ENCODE data around the gene AGGF1. TPM values are rescaled to one million over a fixed set of nuclear protein-coding genes. Genes with fewer than 3 reads are reported as not detected.
A peak's percentile ranks its signal among the peaks of the same experiment; 100 is the strongest.
"Not testable (repeated sequence)": the region's sequence is repeated elsewhere in the genome, so short reads cannot be mapped to it uniquely, and the experiment has no call there.

The AGGF1 gene
- total RNA-seq, 1 experiment from 2014 or later, result 16.0 TPM

DNA sequence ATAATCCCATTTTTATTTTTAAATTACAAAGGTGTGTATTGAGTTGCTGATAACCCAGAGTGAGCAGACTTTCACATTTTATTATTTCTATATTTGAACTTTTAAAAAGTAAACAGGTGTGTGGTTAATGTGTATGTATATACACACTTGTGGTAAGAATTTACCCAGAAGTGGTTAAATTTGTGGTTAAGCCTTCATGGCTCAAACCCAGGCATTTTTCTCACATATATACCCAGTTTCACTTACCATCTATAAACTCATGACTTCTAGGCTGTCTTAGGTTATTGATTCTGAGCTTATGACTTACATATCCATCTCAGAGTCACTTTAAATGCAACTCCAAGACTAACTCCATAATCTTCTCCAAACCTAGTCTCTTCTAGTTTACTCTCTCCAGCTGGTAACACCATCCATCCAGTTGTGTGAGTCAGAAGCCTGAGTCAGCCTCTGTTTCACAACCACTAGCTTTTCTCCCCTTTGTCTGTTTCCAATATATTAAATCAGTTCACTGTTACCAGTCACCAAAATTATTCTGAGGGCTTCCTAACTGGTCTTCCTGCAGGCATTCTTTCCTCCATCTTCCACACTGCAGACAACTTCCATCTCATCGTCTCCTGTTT is 36.7 kb downstream of the AGGF1 start:
- Histone ChIP-seq H3K36me3 (peaks cover 34% of the 10 kb centered on the region), H3K9me3 (no peaks in the 10 kb centered on the region; the same call in 1 of the 2 replicates), H3K27me3 (no peaks in the 10 kb centered on the region), H3K4me3 (no peak overlapping the region)
- peak; percentile 58 for DNase-seq

DNA sequence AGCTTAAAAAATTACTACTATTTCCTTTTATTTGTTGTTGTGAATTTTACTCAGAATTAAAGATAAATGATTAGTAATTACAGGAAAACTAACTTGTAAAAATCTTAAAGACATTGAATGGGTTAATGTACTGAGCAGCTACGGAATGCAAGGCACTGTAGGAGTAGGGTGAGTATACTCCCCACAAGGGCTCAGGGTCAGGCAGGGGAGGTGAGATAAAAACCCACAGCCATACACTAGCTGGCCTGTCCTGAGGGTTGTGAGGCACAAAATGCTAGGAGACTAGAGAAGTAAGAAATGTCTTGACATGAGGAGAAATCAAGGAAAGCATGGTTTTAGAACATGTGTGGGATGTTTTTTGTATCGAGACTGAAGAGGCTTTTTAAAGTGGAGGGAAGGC is 43.5 kb downstream of the AGGF1 start:
- no peak for DNase-seq
- Histone ChIP-seq H3K9me3 (no peaks in the 10 kb centered on the region; the same call in 1 of the 2 replicates), H3K36me3 (peaks cover 6% of the 10 kb centered on the region), H3K27me3 (no peaks in the 10 kb centered on the region), H3K4me3 (no peak overlapping the region)

DNA sequence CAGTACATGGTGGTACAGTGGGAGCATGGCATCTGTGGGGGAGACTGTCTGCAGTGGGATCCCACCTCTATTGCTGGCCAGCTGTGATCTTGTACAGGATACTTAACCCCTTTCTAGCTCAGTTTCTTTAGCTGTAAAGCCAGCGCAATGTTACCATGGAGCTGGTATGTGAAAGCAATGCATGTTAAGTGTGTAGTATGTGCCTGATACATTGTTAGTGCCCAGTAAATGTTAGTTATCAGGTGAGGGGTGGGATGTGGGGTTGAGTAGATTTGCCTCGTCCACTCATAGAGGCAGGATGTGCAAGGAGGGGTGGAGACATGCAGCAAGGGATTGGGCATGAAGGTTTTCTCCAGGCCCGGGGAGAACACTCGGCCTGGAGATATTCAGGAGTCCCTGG is 44.5 kb downstream of the AGGF1 start:
- no peak overlapping the region for H3K4me3 ChIP-seq
- no peaks in the 10 kb centered on the region for H3K27me3 ChIP-seq
- no peaks in the 10 kb centered on the region for H3K9me3 ChIP-seq
- no peak for DNase-seq
- peaks cover 3% of the 10 kb centered on the region; the same call in 1 of the 2 replicates for H3K36me3 ChIP-seq

DNA sequence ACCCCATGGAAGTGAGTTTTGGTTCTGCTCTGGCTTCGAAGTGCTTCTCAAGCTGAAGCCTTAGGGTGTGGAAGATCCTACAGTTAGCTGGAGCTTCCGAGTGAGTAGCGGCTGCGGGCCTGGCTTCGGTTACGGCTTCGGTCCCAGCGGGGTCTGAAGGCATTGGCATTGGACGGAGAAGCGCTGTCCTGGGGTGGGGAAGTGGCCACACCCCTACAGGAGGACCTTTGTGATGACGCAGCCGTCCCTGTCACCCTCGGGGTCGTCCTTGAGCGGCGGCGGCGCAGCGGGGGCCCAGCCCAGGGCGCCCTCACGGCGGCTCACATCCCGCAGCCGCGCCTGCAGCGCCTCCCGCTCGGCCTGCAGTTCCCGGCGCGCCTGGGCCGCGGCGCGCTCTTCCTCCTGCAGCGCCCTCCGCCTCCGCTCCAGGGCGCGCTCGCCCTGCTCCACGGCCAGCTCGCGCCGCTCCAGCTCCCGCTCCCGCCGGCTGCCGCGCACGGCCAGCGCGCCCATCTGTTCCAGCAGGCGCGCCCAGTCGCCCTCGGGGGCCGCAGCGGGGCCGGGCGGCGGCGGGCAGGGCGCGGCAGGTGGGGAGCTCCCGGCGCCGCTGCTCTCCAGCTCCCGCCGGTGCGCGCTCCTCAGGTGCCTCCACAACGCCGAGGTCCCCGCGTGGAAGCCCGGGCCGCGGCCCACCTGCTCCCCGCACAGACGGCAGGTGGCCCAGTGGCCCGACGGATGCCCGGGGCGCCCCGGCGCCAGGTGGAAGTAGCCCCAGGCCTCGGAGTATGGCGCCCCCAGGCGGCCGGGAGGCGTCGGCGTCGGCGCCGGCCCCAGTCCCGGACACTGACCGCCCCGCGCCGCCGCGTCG is 47.0 kb downstream of the AGGF1 start:
- no peaks in the 10 kb centered on the region for H3K9me3 ChIP-seq
- H3K4me3 ChIP-seq, result no peak overlapping the region
- H3K36me3 ChIP-seq, result no peaks in the 10 kb centered on the region; the same call in 1 of the 2 replicates
- no peaks in the 10 kb centered on the region for H3K27me3 ChIP-seq
- peak; percentile 39 for DNase-seq

DNA sequence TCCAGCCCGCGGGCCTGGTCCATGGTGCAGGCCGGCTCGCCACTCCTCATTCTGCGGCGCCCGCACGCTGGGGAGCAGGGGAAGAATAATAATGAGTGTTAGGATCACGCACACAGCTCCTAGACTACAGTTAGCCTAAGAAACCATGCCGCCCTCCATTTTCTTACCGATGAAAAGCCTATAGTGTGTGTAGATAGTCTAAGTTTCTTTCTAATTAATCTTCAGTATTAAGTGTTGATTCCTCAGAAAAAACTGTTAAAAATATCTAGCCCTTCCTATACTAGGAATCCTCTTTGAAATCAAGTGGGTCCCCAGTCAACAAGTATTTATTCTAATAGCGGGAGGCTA is 47.6 kb downstream of the AGGF1 start:
- no peak for DNase-seq
- no peaks in the 10 kb centered on the region for H3K27me3 ChIP-seq
- H3K36me3 ChIP-seq, result no peaks in the 10 kb centered on the region; the same call in 1 of the 2 replicates
- H3K9me3 ChIP-seq, result no peaks in the 10 kb centered on the region
- no peak overlapping the region for H3K4me3 ChIP-seq

DNA sequence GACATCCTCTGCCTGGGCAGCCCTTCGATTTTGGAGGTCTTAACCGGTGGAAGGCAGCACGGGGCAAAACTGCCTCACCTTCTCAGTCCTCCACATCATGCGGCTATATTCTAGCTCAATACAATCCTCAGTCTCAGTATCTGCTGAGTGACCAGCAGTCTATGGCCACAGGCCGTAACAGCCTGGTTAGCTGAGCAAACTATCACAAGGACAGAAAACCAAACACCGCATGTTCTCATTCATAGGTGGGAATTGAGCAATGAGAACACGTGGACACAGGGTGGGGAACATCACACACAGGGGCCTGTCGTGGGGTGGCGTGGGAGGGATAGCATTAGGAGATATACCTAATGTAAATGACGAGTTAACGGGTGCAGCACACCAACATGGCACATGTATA is 50.3 kb downstream of the AGGF1 start:
- not testable (repeated sequence) for H3K27me3 ChIP-seq, H3K4me3 ChIP-seq, DNase-seq, H3K9me3 ChIP-seq, H3K36me3 ChIP-seq

DNA sequence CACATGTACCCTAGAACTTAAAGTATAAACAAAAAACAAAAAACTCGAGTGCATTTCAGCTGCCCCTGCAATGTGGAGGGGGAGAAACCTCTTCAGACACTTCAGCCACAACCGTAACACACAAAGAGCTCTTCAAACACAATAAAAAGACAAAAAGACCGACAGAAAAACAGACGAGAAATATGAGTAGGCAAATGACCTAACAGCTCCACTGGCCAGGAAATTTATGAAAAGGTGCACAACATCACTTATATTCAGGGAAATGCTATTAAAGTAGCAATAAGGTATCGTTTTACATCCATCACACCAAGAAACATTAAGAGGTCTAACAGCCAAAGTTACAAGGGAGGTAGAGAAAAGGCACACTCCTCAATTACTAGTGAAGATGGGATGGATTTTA is 50.7 kb downstream of the AGGF1 start:
- no peak overlapping the region for H3K4me3 ChIP-seq
- H3K27me3 ChIP-seq, result no peaks in the 10 kb centered on the region
- H3K36me3 ChIP-seq, result no peaks in the 10 kb centered on the region
- no peak for DNase-seq
- H3K9me3 ChIP-seq, result no peaks in the 10 kb centered on the region

DNA sequence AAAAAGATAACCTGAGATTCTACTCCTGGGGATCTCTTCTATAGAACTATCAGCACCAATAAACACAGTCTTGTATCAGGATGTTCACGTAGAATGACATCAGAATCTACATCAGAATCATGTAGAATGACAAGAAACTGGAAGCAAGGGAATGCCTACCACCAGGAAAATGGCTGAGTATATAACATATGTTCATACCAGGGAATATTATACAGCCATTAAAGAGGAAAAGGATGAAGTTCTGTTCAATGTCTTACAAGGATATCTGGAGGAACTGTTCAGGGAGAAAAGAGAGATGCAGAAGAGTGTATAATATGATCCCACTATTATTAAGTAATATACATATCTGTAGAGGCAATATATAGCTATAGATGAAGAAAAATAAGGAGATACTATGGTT is 52.1 kb downstream of the AGGF1 start:
- no peak for DNase-seq
- Histone ChIP-seq H3K27me3 (no peaks in the 10 kb centered on the region), H3K36me3 (no peaks in the 10 kb centered on the region), H3K9me3 (no peaks in the 10 kb centered on the region), H3K4me3 (no peak overlapping the region)

DNA sequence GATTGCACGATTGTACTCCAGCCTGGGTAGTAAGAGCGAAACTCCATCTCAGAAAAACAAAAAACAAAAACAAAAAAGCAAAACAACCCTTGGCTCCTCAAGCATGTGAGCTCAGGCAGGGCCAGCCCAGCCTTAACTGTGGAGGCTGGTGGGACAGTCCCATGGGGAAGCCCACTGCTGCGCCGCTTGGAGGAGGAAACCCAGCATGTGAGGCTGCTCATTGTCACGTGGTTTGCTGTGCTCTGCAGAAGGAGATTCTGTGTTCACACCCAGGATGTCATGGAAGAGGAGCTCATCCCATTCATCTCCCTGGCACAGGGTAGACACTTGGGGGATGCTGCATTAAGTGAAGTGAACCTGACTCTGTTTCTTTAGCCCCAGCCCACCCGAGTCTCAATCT is 52.9 kb downstream of the AGGF1 start:
- no peaks in the 10 kb centered on the region for H3K27me3 ChIP-seq
- no peak for DNase-seq
- H3K4me3 ChIP-seq, result no peak overlapping the region
- no peaks in the 10 kb centered on the region for H3K36me3 ChIP-seq
- no peaks in the 10 kb centered on the region for H3K9me3 ChIP-seq

DNA sequence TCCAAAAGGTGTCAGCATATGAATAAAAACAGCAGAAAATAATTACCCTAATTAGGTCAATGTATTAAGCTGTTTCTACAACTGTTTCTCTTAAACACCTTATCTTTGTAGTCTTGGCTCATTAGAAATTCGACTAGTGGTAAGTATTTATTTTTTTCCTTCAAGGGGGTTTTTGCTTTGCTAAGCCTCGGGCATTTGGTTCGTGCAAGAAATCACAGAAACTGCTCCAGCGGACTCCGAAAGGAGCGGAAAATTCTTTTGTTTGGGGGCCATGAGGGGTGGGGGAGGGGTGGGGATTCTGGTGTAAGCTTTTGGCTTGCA is 56.1 kb downstream of the AGGF1 start:
- H3K4me3 ChIP-seq, result peak overlapping the region; percentile 57
- DNase-seq, result no peak

DNA sequence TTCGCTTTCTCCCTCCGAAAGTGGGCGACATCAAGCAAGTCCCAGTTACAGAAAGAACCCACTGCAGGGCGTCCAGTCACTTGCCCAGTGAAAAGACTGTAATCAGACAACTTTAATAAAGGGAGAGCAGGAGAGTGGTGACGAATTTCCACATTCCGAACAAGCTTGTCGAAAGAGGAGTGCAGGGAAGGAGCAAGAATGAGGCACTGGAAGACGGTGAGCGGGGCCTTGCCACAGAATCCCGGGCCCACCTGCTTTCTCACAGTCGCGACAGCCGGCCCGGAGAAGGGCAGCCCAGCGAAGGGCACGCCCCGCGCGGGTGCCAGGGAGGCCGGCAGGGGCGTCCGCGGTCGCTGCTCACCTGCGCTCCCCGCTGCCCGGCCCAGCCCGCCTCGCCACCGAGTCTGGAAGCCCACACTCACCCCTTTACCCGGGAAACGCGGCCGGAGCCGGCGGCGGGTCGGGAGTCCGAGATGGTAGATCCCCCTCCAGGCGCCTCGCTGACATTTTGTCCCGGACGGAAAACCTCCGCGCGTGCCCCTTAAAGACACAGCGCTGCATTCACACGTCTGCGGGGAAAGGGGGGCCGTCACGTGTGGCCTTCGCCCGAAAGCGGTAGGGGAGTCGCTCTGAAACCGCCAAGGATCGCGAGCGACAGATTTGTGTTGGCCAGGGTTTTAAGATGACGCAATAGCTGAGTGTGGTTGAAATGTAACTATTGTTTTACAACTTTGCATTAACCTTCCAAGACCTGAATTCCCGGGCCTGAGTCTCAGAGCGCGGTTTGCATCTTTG is 56.7 kb downstream of the AGGF1 start, which contains the start of gene ZBED3:
Gene ZBED3 (minus strand): TSS at position 597 of the 795 bp plus-strand sequence. CDS start 9,407 bp downstream, outside the sequence.
- H3K4me3 ChIP-seq, result peak within 1 kb of the TSS; percentile 57
- H3K36me3 ChIP-seq, result no peaks in the 10 kb centered on the region

More for the DNA sequence above, 56.1 kb downstream of the AGGF1 start:
- no peaks in the 10 kb centered on the region for H3K27me3 ChIP-seq
- H3K36me3 ChIP-seq, result no peaks in the 10 kb centered on the region
- H3K9me3 ChIP-seq, result no peaks in the 10 kb centered on the region

DNA sequence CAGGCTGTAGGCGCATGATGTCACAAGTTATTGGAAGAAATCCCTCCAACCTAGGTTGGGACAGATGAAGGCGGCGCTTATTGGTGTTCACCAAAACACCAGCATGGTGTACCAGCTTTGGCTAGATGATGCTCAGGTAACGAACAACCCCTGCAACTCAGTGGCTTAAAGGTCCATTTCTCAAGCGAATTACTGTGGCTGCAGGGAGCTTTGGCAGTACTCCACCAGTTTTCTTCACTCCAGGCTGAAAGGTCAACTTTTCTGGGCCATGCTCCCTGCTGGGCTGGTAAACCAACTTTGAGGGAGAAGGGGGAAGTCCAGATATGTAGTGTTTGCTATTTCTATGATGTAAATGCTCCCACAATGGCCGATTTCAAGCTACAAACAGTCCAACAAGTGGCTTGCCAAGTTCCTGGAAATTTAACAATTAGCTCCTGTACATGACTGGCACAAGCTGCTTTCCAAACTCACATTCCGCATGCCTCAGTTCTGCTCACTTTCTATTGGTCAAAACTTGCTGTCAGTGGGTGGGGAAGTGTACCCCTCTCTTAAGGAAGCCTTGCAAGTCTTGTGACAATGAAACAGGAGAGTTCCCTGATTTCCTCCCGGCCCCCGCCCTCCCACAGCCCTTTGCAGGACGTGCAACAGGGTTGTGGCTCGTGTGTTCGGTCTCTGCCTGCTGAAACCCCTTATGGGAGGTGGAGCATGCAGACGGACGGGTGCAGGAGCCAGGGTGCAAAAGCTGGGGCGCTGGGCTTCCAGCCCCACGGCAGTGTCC is 57.5 kb downstream of the AGGF1 start:
- Histone ChIP-seq H3K9me3 (no peaks in the 10 kb centered on the region), H3K4me3 (peak overlapping the region; percentile 57), H3K36me3 (no peaks in the 10 kb centered on the region), H3K27me3 (no peaks in the 10 kb centered on the region)
- peak; percentile 36 for DNase-seq

More for the DNA sequence above, 56.7 kb downstream of the AGGF1 start, which contains the start of gene ZBED3:
- Histone ChIP-seq H3K9me3 (no peaks in the 10 kb centered on the region), H3K27me3 (no peaks in the 10 kb centered on the region)
- peak; percentile 72 for DNase-seq

DNA sequence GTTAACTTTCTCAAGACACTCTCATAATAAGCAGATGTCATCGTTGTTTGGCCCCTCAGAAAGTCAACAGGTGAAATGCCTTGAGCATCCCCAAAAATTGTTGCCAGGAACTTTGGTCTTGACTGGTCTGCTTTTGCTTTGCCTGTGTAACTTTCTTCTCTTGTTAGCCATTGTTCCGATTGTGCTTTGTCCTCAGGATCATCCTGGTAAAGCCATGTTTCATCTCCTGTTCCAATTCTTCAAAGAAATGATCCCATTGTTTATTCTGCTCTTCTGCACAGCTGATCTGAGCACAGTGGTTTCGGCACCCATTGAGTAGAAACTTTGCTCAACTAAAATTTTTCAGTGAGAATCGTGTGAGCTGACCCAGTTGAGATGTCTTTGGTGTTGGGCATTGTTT is 65.0 kb downstream of the AGGF1 start:
- Histone ChIP-seq H3K4me3 (no peak overlapping the region), H3K36me3 (no peaks in the 10 kb centered on the region), H3K27me3 (no peaks in the 10 kb centered on the region), H3K9me3 (no peaks in the 10 kb centered on the region)
- DNase-seq, result no peak

DNA sequence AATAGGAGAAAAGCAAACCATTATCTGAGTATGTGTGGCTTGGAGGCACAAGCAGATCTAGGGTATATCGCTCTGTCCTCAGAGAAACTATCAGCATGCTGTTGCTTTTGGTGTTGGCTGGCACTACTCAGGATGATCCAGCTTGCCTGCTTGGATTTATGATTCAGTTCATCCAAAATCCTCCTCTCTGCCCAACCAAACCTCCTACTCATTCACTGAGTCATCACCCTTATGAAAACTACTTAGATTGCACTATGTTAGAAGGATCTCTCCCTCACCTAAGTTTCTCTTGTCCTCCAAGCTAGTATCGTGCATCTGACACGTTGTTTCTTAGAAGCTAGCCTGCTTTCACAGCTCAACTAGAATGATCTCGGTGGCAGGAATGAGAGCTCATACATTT is 71.1 kb downstream of the AGGF1 start:
- no peaks in the 10 kb centered on the region for H3K9me3 ChIP-seq
- peak; percentile 64 for DNase-seq
- H3K36me3 ChIP-seq, result no peaks in the 10 kb centered on the region
- H3K4me3 ChIP-seq, result no peak overlapping the region
- H3K27me3 ChIP-seq, result no peaks in the 10 kb centered on the region

DNA sequence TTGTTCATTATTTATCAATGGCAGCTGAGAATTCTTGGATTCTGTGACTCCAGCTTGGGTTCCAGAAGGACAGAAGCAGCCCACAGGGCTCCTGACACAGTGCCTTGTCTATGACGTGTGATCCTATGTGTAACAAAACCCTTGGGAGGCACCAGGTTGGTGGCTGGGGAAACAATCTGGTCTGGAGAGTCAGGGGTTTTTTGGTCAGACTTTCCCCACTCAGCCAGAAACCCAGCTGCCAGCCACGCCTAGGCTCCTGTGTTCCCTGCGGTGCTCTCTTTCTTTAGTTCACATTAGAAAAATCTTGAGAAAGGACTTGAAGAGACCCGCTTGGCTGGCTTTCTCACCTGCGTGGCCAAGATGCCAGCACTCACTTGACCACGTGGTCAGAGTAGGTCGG is 72.3 kb downstream of the AGGF1 start:
- Histone ChIP-seq H3K9me3 (no peaks in the 10 kb centered on the region), H3K4me3 (no peak overlapping the region), H3K36me3 (no peaks in the 10 kb centered on the region), H3K27me3 (no peaks in the 10 kb centered on the region)
- no peak for DNase-seq

DNA sequence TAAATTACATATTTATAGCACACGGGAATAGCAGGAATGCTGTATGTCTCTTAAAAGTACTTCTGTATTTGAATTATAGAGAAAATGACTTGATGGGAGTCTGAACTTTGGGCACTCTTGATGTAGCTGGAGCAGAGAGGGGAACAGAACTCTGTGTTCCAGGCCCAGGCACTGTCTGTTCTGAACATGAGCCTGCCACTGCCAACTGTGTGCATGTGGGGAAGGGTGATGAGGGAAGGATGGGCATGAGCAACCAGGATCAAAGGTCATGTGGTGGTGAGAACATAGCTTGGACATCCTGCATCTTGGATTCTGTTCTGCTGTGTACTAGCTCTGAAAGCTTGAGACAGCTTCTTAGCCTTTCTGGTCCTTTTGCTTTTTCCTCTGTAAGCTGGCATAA is 73.3 kb downstream of the AGGF1 start:
- DNase-seq, result no peak
- no peaks in the 10 kb centered on the region for H3K27me3 ChIP-seq
- no peak overlapping the region for H3K4me3 ChIP-seq
- H3K9me3 ChIP-seq, result no peaks in the 10 kb centered on the region
- no peaks in the 10 kb centered on the region for H3K36me3 ChIP-seq
